ENCODE data around the gene R3HDML. TPM values are rescaled to one million over a fixed set of nuclear protein-coding genes. Genes with fewer than 3 reads are reported as not detected.

The R3HDML gene
- total RNA-seq, 1 donor from 2014 or later = not detected

DNA sequence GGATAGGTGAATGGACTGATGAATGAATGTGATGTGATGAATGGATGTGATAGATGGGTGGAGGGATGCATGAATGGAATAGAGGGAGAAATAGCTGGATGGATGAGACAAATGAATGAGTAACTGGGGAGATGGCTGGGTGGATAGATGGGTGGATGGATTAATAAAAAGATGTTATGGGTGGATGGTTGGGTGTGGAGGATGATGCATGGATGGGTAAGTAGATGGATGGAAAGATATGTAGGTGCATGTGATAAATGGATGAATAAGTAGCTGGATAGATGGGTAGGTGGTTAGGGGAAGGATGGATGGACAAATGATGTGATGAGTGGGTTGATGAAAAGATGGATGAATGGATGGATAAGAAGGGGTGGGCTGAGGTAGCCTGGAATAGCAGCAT lies 23.4 kb downstream of the R3HDML start:
- TF ChIP-seq, protein P1, sequence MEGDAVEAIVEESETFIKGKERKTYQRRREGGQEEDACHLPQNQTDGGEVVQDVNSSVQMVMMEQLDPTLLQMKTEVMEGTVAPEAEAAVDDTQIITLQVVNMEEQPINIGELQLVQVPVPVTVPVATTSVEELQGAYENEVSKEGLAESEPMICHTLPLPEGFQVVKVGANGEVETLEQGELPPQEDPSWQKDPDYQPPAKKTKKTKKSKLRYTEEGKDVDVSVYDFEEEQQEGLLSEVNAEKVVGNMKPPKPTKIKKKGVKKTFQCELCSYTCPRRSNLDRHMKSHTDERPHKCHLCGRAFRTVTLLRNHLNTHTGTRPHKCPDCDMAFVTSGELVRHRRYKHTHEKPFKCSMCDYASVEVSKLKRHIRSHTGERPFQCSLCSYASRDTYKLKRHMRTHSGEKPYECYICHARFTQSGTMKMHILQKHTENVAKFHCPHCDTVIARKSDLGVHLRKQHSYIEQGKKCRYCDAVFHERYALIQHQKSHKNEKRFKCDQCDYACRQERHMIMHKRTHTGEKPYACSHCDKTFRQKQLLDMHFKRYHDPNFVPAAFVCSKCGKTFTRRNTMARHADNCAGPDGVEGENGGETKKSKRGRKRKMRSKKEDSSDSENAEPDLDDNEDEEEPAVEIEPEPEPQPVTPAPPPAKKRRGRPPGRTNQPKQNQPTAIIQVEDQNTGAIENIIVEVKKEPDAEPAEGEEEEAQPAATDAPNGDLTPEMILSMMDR (IDR thresholded peaks at IDR 0.05; ENCODE audit: unreplicated experiment) = no peak
- no peak overlapping the region for H3K27ac Mint-ChIP-seq
- H3K36me3 Mint-ChIP-seq = no peaks in the 10 kb centered on the region
- H3K9me3 Mint-ChIP-seq = no peaks in the 10 kb centered on the region
- no peaks in the 10 kb centered on the region for H3K4me1 Mint-ChIP-seq
- no peak for DNase-seq (ENCODE audit: low spot score in 2 of 2, unreplicated experiment in 2 of 2)
- peaks cover 6% of the 10 kb centered on the region for H3K27me3 Mint-ChIP-seq (ENCODE audit: low read depth)
- no peak overlapping the region for H3K4me3 Mint-ChIP-seq

DNA sequence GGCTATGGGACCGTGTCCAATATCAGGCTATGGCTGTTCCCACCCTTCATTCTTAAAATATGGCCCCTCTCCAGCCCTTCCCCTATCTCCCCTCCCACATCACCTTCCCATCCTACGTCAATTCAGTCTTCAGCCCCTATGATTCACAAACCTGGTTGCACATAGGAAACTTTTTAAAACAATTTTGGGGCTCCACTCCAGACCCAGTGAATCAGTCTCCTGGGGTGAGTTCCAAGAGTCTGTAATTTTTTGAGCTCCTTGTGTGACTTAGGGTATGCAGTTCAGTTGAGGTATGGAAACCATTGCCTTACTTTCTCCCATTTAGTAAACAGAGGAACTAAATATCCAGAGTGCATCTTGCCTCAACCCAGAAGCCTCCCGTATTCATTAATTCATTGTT lies 24.2 kb downstream of the R3HDML start:
- no peak for DNase-seq (ENCODE audit: low spot score in 2 of 2, unreplicated experiment in 2 of 2)
- no peaks in the 10 kb centered on the region for H3K36me3 Mint-ChIP-seq
- no peaks in the 10 kb centered on the region for H3K4me1 Mint-ChIP-seq
- no peak overlapping the region for H3K27ac Mint-ChIP-seq
- H3K27me3 Mint-ChIP-seq (ENCODE audit: low read depth) = peaks cover 6% of the 10 kb centered on the region
- H3K4me3 Mint-ChIP-seq = no peak overlapping the region
- no peaks in the 10 kb centered on the region for H3K9me3 Mint-ChIP-seq
- TF ChIP-seq, protein P1 (IDR thresholded peaks at IDR 0.05; ENCODE audit: unreplicated experiment) = no peak

GRCh38 chr20:44362466-44362940 lies 25.7 kb downstream of the R3HDML start:
- TF ChIP-seq, protein P1 (IDR thresholded peaks at IDR 0.05; ENCODE audit: unreplicated experiment) = no peak

DNA sequence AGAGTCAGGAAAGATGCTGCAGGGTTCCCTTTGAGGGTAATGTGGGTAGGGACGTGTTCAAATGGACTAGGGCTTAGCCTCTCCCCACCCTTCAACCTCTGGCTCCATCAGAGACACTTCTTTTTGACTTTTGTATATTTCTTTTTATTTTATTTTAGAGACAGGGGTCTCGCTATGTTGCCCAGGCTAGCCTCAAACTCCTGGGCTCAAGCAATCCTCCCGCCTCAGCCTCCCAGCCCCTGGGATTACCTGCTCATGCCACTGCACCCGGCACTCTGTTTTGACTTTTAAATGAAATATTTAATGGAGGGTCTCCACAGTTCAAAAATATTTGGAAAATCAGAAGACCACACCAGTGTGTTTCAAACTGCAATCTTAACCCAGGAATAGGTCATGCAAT lies 27.2 kb downstream of the R3HDML start:
- no peak overlapping the region for H3K27ac Mint-ChIP-seq
- H3K4me3 Mint-ChIP-seq = no peak overlapping the region
- no peak for DNase-seq (ENCODE audit: low spot score in 2 of 2, unreplicated experiment in 2 of 2)
- TF ChIP-seq, protein P1 (IDR thresholded peaks at IDR 0.05; ENCODE audit: unreplicated experiment) = no peak
- H3K4me1 Mint-ChIP-seq = no peaks in the 10 kb centered on the region
- peaks cover 2% of the 10 kb centered on the region for H3K27me3 Mint-ChIP-seq (ENCODE audit: low read depth)
- H3K9me3 Mint-ChIP-seq = no peaks in the 10 kb centered on the region
- H3K36me3 Mint-ChIP-seq = no peaks in the 10 kb centered on the region

More at GRCh38 chr20:44362466-44362940, 25.7 kb downstream of the R3HDML start:
- H3K4me3 Mint-ChIP-seq = no peak overlapping the region
- H3K36me3 Mint-ChIP-seq = no peaks in the 10 kb centered on the region
- peaks cover 6% of the 10 kb centered on the region for H3K27me3 Mint-ChIP-seq (ENCODE audit: low read depth)
- H3K9me3 Mint-ChIP-seq = no peaks in the 10 kb centered on the region
- H3K27ac Mint-ChIP-seq = no peak overlapping the region
- DNase-seq (ENCODE audit: low spot score in 2 of 2, unreplicated experiment in 2 of 2) = no peak
- no peaks in the 10 kb centered on the region for H3K4me1 Mint-ChIP-seq

GRCh38 chr20:44364780-44365179 lies 27.9 kb downstream of the R3HDML start:
- TF ChIP-seq, protein P1 (IDR thresholded peaks at IDR 0.05; ENCODE audit: unreplicated experiment) = no peak
- H3K4me1 Mint-ChIP-seq = no peaks in the 10 kb centered on the region
- no peak overlapping the region for H3K4me3 Mint-ChIP-seq
- H3K9me3 Mint-ChIP-seq = no peaks in the 10 kb centered on the region
- no peak for DNase-seq (ENCODE audit: low spot score in 2 of 2, unreplicated experiment in 2 of 2)
- no peak overlapping the region for H3K27ac Mint-ChIP-seq
- H3K27me3 Mint-ChIP-seq (ENCODE audit: low read depth) = no peaks in the 10 kb centered on the region
- H3K36me3 Mint-ChIP-seq = no peaks in the 10 kb centered on the region

GRCh38 chr20:44367746-44368145 lies 30.9 kb downstream of the R3HDML start:
- Mint-ChIP-seq H3K4me3 (no peak overlapping the region), H3K27me3 (ENCODE audit: low read depth) (no peaks in the 10 kb centered on the region), H3K9me3 (no peaks in the 10 kb centered on the region), H3K36me3 (no peaks in the 10 kb centered on the region), H3K27ac (no peak overlapping the region), H3K4me1 (no peaks in the 10 kb centered on the region)
- no peak for DNase-seq (ENCODE audit: low spot score in 2 of 2, unreplicated experiment in 2 of 2)
- TF ChIP-seq, protein P1 (IDR thresholded peaks at IDR 0.05; ENCODE audit: unreplicated experiment) = no peak

All from mesothelial cell of epicardium (in vitro differentiated cells).